SK-N-SH (cell line): ENCODE measurements around the gene MOV10L1. TPM values are rescaled to one million over a fixed set of nuclear protein-coding genes. Genes with fewer than 3 reads are reported as not detected.
"Not testable (repeated sequence)": the region's sequence is repeated elsewhere in the genome, so short reads cannot be mapped to it uniquely, and the experiment has no call there.

Experiments used
- CTCF ChIA-PET: fragments of 300-600, 350-600 bp; formaldehyde crosslinking; extraction: SDS; loops from one replicate; lab custom pipeline; 2021; lab: Yijun Ruan, JAX
- POLR2A ChIA-PET: fragments of 350-600 bp; sonication (Branson Sonifier 250); formaldehyde crosslinking; extraction: SDS; loops from one replicate; lab custom pipeline; 2020; ENCODE audit warnings: antibody characterized with exemption, inconsistent platforms; lab: Yijun Ruan, JAX
- DNase-seq: peaks from one replicate; pipeline ENCODE4 v3.0.0; 2012
- H2AFZ ChIP-seq: fragments of 200-600 bp; sonication (generic); 2 replicates; pipeline ENCODE4 v1.8.1; 2016; ENCODE audit warnings: antibody characterized with exemption, mild to moderate bottlenecking, low read depth
- H3F3A ChIP-seq: fragments of 200-600 bp; sonication (generic); replicated peaks from 2 replicates; pipeline ENCODE3; 2016; ENCODE audit warnings: antibody characterized with exemption, mild to moderate bottlenecking; ENCODE audit not compliant: insufficient read depth
- H3K27ac ChIP-seq, 2 experiments: fragments of 200-500 bp in 1 of 2; fragments of 200-600 bp in 1 of 2; sonication (Bioruptor generic) in 1 of 2; sonication (generic), shearing (Covaris generic) in 1 of 2; 2 replicates each; pipeline versions ENCODE4 v1.5.1 to v1.6.1; 2014 to 2016; ENCODE audit warnings: low read depth in 2 of 2, inconsistent platforms in 1 of 2, low read length in 1 of 2, mild to moderate bottlenecking in 1 of 2, mixed read lengths in 1 of 2
- H3K27me3 ChIP-seq: fragments of 200-600 bp; sonication (generic), shearing (Covaris generic); 2 replicates; pipeline ENCODE4 v1.6.1; 2016; ENCODE audit warnings: mixed run types; ENCODE audit not compliant: insufficient read depth
- H3K36me3 ChIP-seq, 2 experiments: fragments of 200-500 bp in 1 of 2; fragments of 200-600 bp in 1 of 2; sonication (Bioruptor generic) in 1 of 2; sonication (generic) in 1 of 2; replicated peaks in 1 of 2; 2 replicates each; pipeline versions ENCODE3 to v1.5.1; 2014 to 2016; ENCODE audit warnings: low read length in 1 of 2, mild to moderate bottlenecking in 1 of 2; ENCODE audit not compliant: insufficient read depth in 2 of 2, control insufficient read depth in 1 of 2
- H3K4me1 ChIP-seq, 2 experiments: fragments of 200-500 bp in 1 of 2; fragments of 200-600 bp in 1 of 2; sonication (Bioruptor generic) in 1 of 2; sonication (generic), shearing (Covaris generic) in 1 of 2; 2 replicates each; pipeline versions ENCODE4 v1.5.1 to v1.6.1; 2014 to 2016; ENCODE audit warnings: low read depth in 1 of 2, low read length in 1 of 2, mixed run types in 1 of 2; ENCODE audit not compliant: insufficient read depth in 2 of 2, control insufficient read depth in 1 of 2
- H3K4me2 ChIP-seq: fragments of 200-600 bp; sonication (generic), shearing (Covaris generic); 2 replicates; pipeline ENCODE4 v1.6.1; 2017; ENCODE audit warnings: mixed run types
- H3K4me3 ChIP-seq, 2 experiments: fragments of 200-500 bp in 1 of 2; fragments of 200-600 bp in 1 of 2; sonication (Bioruptor generic) in 1 of 2; sonication (generic), shearing (Covaris generic) in 1 of 2; 2 replicates each; pipeline versions ENCODE4 v1.5.1 to v1.8.1; 2014 to 2016; ENCODE audit warnings: low read depth in 2 of 2, inconsistent platforms in 1 of 2, low read length in 1 of 2, mild to moderate bottlenecking in 1 of 2, mixed read lengths in 1 of 2, moderate library complexity in 1 of 2
- H3K79me2 ChIP-seq: fragments of 200-600 bp; sonication (generic); 2 replicates; pipeline ENCODE4 v1.8.1; 2017; ENCODE audit warnings: mild to moderate bottlenecking; ENCODE audit not compliant: insufficient read depth
- H3K9ac ChIP-seq: fragments of 200-600 bp; sonication (generic); 2 replicates; pipeline ENCODE4 v1.6.1; 2017; ENCODE audit warnings: mixed run types
- H3K9me2 ChIP-seq: fragments of 200-600 bp; sonication (generic); 2 replicates; pipeline ENCODE4 v1.6.1; 2017; ENCODE audit warnings: mixed run types
- H3K9me3 ChIP-seq: fragments of 200-600 bp; sonication (generic); 2 replicates; pipeline ENCODE4 v1.6.1; 2017; ENCODE audit warnings: mixed run types, mild to moderate bottlenecking, moderate library complexity
- H4K20me1 ChIP-seq: fragments of 200-600 bp; sonication (generic); 2 replicates; pipeline ENCODE4 v1.6.1; 2017; ENCODE audit warnings: mild to moderate bottlenecking, mixed run types; ENCODE audit not compliant: insufficient read depth
- EP300 ChIP-seq, 2 experiments: IDR thresholded peaks; 2 replicates each; pipeline versions ENCODE4 v1.4.0 to v1.6.1; 2012; ENCODE audit warnings: borderline replicate concordance in 1 of 2, low read depth in 1 of 2, low read length in 1 of 2
- GABPA ChIP-seq: IDR thresholded peaks from 2 replicates; pipeline ENCODE4 v1.4.0; 2012; ENCODE audit warnings: low read depth, mild to moderate bottlenecking
- IRF3 ChIP-seq: fragments of 150-350 bp; IDR thresholded peaks from 2 replicates; pipeline ENCODE4 v1.6.1; 2016; ENCODE audit warnings: mild to moderate bottlenecking, low read depth, low read length
- MAX ChIP-seq: IDR thresholded peaks from 2 replicates; pipeline ENCODE4 v1.4.0; 2012; ENCODE audit warnings: low read depth
- MEF2A ChIP-seq: IDR thresholded peaks from 2 replicates; pipeline ENCODE4 v1.4.0; 2012; ENCODE audit warnings: low read depth, borderline replicate concordance
- NRF1 ChIP-seq: IDR thresholded peaks from 2 replicates; pipeline ENCODE4 v1.6.1; 2012; ENCODE audit warnings: low read depth, mild to moderate bottlenecking, low read length
- RAD21 ChIP-seq: IDR thresholded peaks from 2 replicates; pipeline ENCODE4 v1.6.1; 2012; ENCODE audit warnings: mild to moderate bottlenecking, low read length
- RCOR1 ChIP-seq: fragments of 150-350 bp; IDR thresholded peaks from 2 replicates; pipeline ENCODE4 v1.6.1; 2017; ENCODE audit warnings: antibody characterized with exemption, low read length
- REST ChIP-seq: IDR thresholded peaks from 2 replicates; pipeline ENCODE4 v1.6.1; 2012; ENCODE audit warnings: mild to moderate bottlenecking, low read depth, low read length, moderate library complexity
- RFX5 ChIP-seq: IDR thresholded peaks from 2 replicates; pipeline ENCODE4 v1.6.1; 2012; ENCODE audit warnings: mild to moderate bottlenecking, improper control_type of control experiment, low read length
- RXRA ChIP-seq: IDR thresholded peaks from 2 replicates; pipeline ENCODE4 v1.4.0; 2012; ENCODE audit warnings: low read depth, mild to moderate bottlenecking, borderline replicate concordance
- SIN3A ChIP-seq: IDR thresholded peaks from 2 replicates; pipeline ENCODE4 v1.6.1; 2012; ENCODE audit warnings: low read depth, mild to moderate bottlenecking, low read length, moderate library complexity, borderline replicate concordance
- SMC3 ChIP-seq: IDR thresholded peaks from 2 replicates; pipeline ENCODE4 v1.6.1; 2012; ENCODE audit warnings: low read depth, low read length, improper control_type of control experiment
- USF1 ChIP-seq: IDR thresholded peaks from 2 replicates; pipeline ENCODE4 v1.4.0; 2012; ENCODE audit warnings: low read depth, borderline replicate concordance
- YY1 ChIP-seq: IDR thresholded peaks from 2 replicates; pipeline ENCODE4 v1.4.0; 2012; ENCODE audit warnings: low read depth, mild to moderate bottlenecking
- WGBS: methylation state at CpG from one replicate; pipeline ENCODE4 v1.1.6; 2017; ENCODE audit warnings: low lambda C conversion rate; 5-methylcytosine and 5-hydroxymethylcytosine counted together
- polyA plus RNA-seq, 3 experiments: library from polyadenylated mRNA; depleted of rRNA; stranded (reverse); fragments of >200 nt; gene quantifications; 2 replicates each; pipeline ENCODE4 v1.2.3, GENCODE V29; 2012
- TF ChIP-seq, protein P1 (sequence below): fragments of 150-350 bp; IDR thresholded peaks from 2 replicates; pipeline ENCODE4 v1.6.1; 2017; ENCODE audit warnings: antibody characterized with exemption, low read length, low read depth, borderline replicate concordance

Gene MOV10L1
- polyA plus RNA-seq, 1 of the 3 experiments (the other 2 are of a cell fraction): 2.1 TPM

DNA sequence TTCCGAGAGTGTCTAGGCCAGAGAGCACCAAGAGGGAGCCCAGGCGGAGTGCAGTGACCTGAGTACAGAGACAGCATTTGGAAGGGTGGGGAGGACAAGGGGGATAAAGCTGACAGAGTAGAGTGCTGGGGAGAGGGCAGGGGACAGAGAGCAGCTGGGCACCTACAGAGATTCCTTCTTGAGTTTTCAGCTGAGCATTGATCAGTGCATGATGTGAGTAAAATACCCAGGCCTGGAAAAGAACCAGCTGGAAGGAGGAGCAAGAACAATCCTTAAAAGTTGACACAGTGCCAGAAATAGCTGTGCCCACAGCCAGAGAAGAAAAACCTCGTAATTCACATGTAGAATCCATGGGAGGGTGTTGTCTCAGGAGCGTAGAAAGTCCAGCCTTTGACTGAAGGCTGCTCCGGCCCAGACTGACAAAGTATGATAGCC, 46.8 kb downstream of the MOV10L1 start:
- H2AFZ ChIP-seq: no peak overlapping the region
- no peaks in the 10 kb centered on the region for H3K27me3 ChIP-seq
- no peaks in the 10 kb centered on the region for H3F3A ChIP-seq
- H4K20me1 ChIP-seq: no peaks in the 10 kb centered on the region
- H3K36me3 ChIP-seq: peaks cover 3 to 4% of the 10 kb centered on the region in 2 experiments
- ChIA-PET CTCF (interaction anchor here (1.4 to 2.6 kb wide), 2 partner anchors 10 to 12 kb away, joined by 3 to 18 read pairs; no protein-coding TSS in a partner anchor), POLR2A (no interaction called here)
- TF ChIP-seq MAX: no peak
- TF ChIP-seq IRF3: no peak
- no peaks in the 10 kb centered on the region for H3K9me2 ChIP-seq
- no peak overlapping the region for H3K4me3 ChIP-seq
- no peaks in the 10 kb centered on the region for H3K79me2 ChIP-seq
- H3K9ac ChIP-seq: no peak overlapping the region
- H3K27ac ChIP-seq: no peak overlapping the region
- no peak for DNase-seq
- WGBS: 88% methylated on average over 5 of the region's 5 CpGs
- no peaks in the 10 kb centered on the region for H3K4me1 ChIP-seq
- H3K4me2 ChIP-seq: no peak overlapping the region
- H3K9me3 ChIP-seq: no peaks in the 10 kb centered on the region

DNA sequence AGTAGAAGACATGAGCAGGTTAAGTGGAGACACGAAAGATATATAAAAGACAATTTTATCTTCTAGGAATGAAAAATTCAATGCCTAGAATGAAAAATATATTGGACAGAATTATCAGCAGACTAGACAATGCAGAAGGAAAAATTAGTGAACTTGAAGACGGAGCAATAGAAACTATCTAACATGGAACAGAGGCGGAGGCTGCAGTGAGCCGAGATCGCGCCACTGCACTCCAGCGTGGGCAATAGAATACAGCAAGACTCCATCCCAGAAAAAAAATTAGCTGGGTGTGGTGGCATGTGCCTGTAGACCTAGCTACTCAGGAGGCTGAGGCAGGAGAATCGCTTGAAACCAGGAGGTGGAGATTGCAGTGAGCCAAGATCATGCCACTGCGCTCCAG, 47.5 kb downstream of the MOV10L1 start:
- H3K9me3 ChIP-seq, H3K36me3 ChIP-seq, H3K9ac ChIP-seq, H3F3A ChIP-seq, H2AFZ ChIP-seq, H3K27me3 ChIP-seq, H3K4me2 ChIP-seq, H3K79me2 ChIP-seq, POLR2A ChIA-PET, H4K20me1 ChIP-seq, H3K4me3 ChIP-seq, H3K4me1 ChIP-seq, H3K27ac ChIP-seq, H3K9me2 ChIP-seq, DNase-seq: not testable (repeated sequence)
- WGBS: 92% methylated on average over 9 of the region's 9 CpGs
- CTCF ChIA-PET: interaction anchor here (1.1 to 2.6 kb wide), 3 partner anchors 9 to 207 kb away, joined by 3 to 18 read pairs (median 3); no protein-coding TSS in a partner anchor

DNA sequence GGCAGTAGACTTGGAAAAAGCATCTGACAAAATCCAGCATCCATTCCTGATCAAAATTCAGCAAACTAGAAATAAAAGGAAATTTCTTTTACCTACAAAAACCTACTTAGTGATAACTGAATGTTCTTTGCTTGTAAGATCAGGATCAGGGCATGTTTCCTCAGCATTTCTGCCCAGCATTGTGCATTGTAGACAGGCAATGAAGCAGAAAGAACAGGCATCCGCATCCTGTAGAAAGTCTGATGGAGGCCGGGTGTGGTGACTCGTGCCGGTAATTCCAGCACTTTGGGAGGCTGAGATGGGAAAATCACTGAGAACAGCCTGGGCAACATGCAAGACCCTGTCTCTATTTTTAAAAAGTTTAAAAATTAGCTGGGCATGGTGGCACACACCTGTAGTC, 48.2 kb downstream of the MOV10L1 start:
- POLR2A ChIA-PET: no interaction called here
- no peaks in the 10 kb centered on the region for H3F3A ChIP-seq
- H3K9me2 ChIP-seq: no peaks in the 10 kb centered on the region
- no peak overlapping the region for H2AFZ ChIP-seq
- CTCF ChIA-PET: interaction anchor here (1.1 to 2.6 kb wide), 3 partner anchors 9 to 208 kb away, joined by 3 to 18 read pairs (median 3); no protein-coding TSS in a partner anchor
- no peak overlapping the region for H3K4me3 ChIP-seq
- H4K20me1 ChIP-seq: no peaks in the 10 kb centered on the region
- no peak overlapping the region for H3K27ac ChIP-seq
- no peaks in the 10 kb centered on the region for H3K79me2 ChIP-seq
- H3K4me2 ChIP-seq: no peak overlapping the region
- H3K27me3 ChIP-seq: no peaks in the 10 kb centered on the region
- no peaks in the 10 kb centered on the region for H3K4me1 ChIP-seq
- H3K36me3 ChIP-seq: peaks cover 3 to 4% of the 10 kb centered on the region in 2 experiments
- H3K9me3 ChIP-seq: no peaks in the 10 kb centered on the region
- 98% methylated on average over 4 of the region's 4 CpGs for WGBS
- DNase-seq: no peak
- no peak overlapping the region for H3K9ac ChIP-seq
- TF ChIP-seq, protein P1, sequence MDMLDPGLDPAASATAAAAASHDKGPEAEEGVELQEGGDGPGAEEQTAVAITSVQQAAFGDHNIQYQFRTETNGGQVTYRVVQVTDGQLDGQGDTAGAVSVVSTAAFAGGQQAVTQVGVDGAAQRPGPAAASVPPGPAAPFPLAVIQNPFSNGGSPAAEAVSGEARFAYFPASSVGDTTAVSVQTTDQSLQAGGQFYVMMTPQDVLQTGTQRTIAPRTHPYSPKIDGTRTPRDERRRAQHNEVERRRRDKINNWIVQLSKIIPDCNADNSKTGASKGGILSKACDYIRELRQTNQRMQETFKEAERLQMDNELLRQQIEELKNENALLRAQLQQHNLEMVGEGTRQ: no peak
- no peak for TF ChIP-seq USF1
- no peak for TF ChIP-seq NRF1
- no peak for TF ChIP-seq EP300 (IDR thresholded peaks at IDR 0.05; ENCODE audit: borderline replicate concordance in 1 of 2, low read depth in 1 of 2, low read length in 1 of 2)
- TF ChIP-seq SIN3A: no peak
- TF ChIP-seq SMC3: no peak
- TF ChIP-seq MEF2A: no peak
- no peak for TF ChIP-seq RAD21
- no peak for TF ChIP-seq RCOR1
- TF ChIP-seq RXRA: no peak
- TF ChIP-seq YY1: no peak
- no peak for TF ChIP-seq GABPA
- TF ChIP-seq RFX5: no peak
- TF ChIP-seq REST: no peak
